PC-9 (cell line): ENCODE measurements around the gene IL3RA. TPM values are rescaled to one million over a fixed set of nuclear protein-coding genes. Genes with fewer than 3 reads are reported as not detected.

Experiments used
- BruUV-seq: library from RNA; stranded (reverse); fragments of 400-500 nt; replicated peaks from 2 replicates; lab custom pipeline; 2021; lab: Mats Ljungman, UMichigan
- CTCF ChIA-PET: fragments of 300-600 bp; sonication (Branson Sonifier 250); formaldehyde crosslinking; loops from one replicate; lab custom pipeline; 2022; ENCODE audit warnings: antibody characterized with exemption; lab: Charles Lee
- POLR2A ChIA-PET: fragments of 300-600 bp; sonication (Branson Sonifier 250); formaldehyde crosslinking; loops from one replicate; lab custom pipeline; 2022; ENCODE audit warnings: antibody characterized with exemption; ENCODE audit not compliant: unreplicated experiment; lab: Charles Lee
- DNase-seq, 2 experiments: peaks; one replicate each; pipeline versions ENCODE4 v3.0.0 to v3.0.0-alpha.2; 2015 to 2022; ENCODE audit warnings: mixed read lengths in 1 of 2
- H2AFZ ChIP-seq: fragments of 200-600 bp; sonication (generic); 2 replicates; pipeline ENCODE4 v1.8.1; 2017; ENCODE audit warnings: antibody characterized with exemption
- H3F3A ChIP-seq: fragments of 200-600 bp; sonication (generic); 2 replicates; pipeline ENCODE4 v1.8.1; 2017; ENCODE audit warnings: antibody characterized with exemption, mild to moderate bottlenecking, low read depth; ENCODE audit not compliant: insufficient read depth
- H3K27ac ChIP-seq: fragments of 200-600 bp; sonication (generic); 2 replicates; pipeline ENCODE4 v1.6.1; 2016; ENCODE audit warnings: mixed run types
- H3K27me3 ChIP-seq: fragments of 200-600 bp; sonication (generic); 2 replicates; pipeline ENCODE4 v1.6.1; 2016; ENCODE audit warnings: low read depth, mixed run types; ENCODE audit not compliant: insufficient read depth
- H3K36me3 ChIP-seq: fragments of 200-600 bp; sonication (generic); 2 replicates; pipeline ENCODE4 v1.6.1; 2016; ENCODE audit warnings: low read depth, mixed run types
- H3K4me1 ChIP-seq: fragments of 200-600 bp; sonication (generic); replicated peaks from 2 replicates; pipeline ENCODE4 v1.6.1; 2016; ENCODE audit warnings: mixed run types; ENCODE audit not compliant: insufficient read depth
- H3K4me2 ChIP-seq: fragments of 200-600 bp; sonication (generic); 2 replicates; pipeline ENCODE4 v1.6.1; 2017; ENCODE audit warnings: mixed run types
- H3K4me3 ChIP-seq: fragments of 200-600 bp; sonication (generic); 2 replicates; pipeline ENCODE4 v1.6.1; 2016; ENCODE audit warnings: mixed run types
- H3K79me2 ChIP-seq: fragments of 200-600 bp; sonication (generic); 2 replicates; pipeline ENCODE4 v1.6.1; 2017; ENCODE audit warnings: low read depth, mixed run types
- H3K9me2 ChIP-seq: fragments of 200-600 bp; sonication (generic); 2 replicates; pipeline ENCODE4 v1.8.1; 2017; ENCODE audit warnings: mild to moderate bottlenecking; ENCODE audit not compliant: insufficient read depth
- H3K9me3 ChIP-seq: fragments of 200-600 bp; sonication (generic); 2 replicates; pipeline ENCODE4 v1.8.1; 2016; ENCODE audit warnings: low read depth; ENCODE audit not compliant: insufficient read depth
- H4K20me1 ChIP-seq: fragments of 200-600 bp; sonication (generic); 2 replicates; pipeline ENCODE4 v1.8.1; 2017; ENCODE audit not compliant: insufficient read depth
- CTCF ChIP-seq: fragments of 200-600 bp; sonication (generic); conservative IDR thresholded peaks from 2 replicates; pipeline ENCODE4 v1.6.1; 2017; ENCODE audit warnings: mixed run types, antibody characterized with exemption, mild to moderate bottlenecking, moderate library complexity
- EZH2 ChIP-seq: fragments of 200-600 bp; sonication (generic); IDR thresholded peaks from 2 replicates; pipeline ENCODE4 v1.8.0; 2017; ENCODE audit warnings: antibody characterized with exemption, low read depth
- intact Hi-C: fragments of 100-400 bp; cut with micrococcal nuclease; formaldehyde crosslinking; loops from one replicate; pipeline ENCODE4 v1.10.0; 2022; ENCODE audit not compliant: unreplicated experiment
- total RNA-seq: library from RNA; stranded (reverse); gene quantifications from 2 replicates; pipeline ENCODE4 v1.2.3, GENCODE V29; 2021

Gene IL3RA
- total RNA-seq, 1 experiment from 2014 or later = not detected

GRCh38 chrX:1407035-1407434, 70.5 kb downstream of the IL3RA start:
- H3K9me2 ChIP-seq = no peaks in the 10 kb centered on the region
- H3K4me1 ChIP-seq = no peaks in the 10 kb centered on the region
- POLR2A ChIA-PET = no interaction called here
- no peak for DNase-seq
- no peaks in the 10 kb centered on the region for H3K27me3 ChIP-seq
- TF ChIP-seq CTCF (no peak), EZH2 (no peak)
- no peak overlapping the region for H2AFZ ChIP-seq
- intact Hi-C loops = no loop called here
- no peak overlapping the region for H3K4me2 ChIP-seq
- no TSS peak for BruUV-seq
- H3K36me3 ChIP-seq = peaks cover 37% of the 10 kb centered on the region
- no peaks in the 10 kb centered on the region for H3F3A ChIP-seq
- no peaks in the 10 kb centered on the region for H4K20me1 ChIP-seq
- H3K79me2 ChIP-seq = no peaks in the 10 kb centered on the region
- no peak overlapping the region for H3K27ac ChIP-seq
- CTCF ChIA-PET = no interaction called here
- no peak overlapping the region for H3K4me3 ChIP-seq
- H3K9me3 ChIP-seq = no peaks in the 10 kb centered on the region; the same call in 1 of the 2 replicates

GRCh38 chrX:1411326-1411725, 74.7 kb downstream of the IL3RA start:
- H3K4me1 ChIP-seq = no peaks in the 10 kb centered on the region
- TF ChIP-seq EZH2 = no peak
- no peak for TF ChIP-seq CTCF
- no peaks in the 10 kb centered on the region for H3K27me3 ChIP-seq
- no peaks in the 10 kb centered on the region for H4K20me1 ChIP-seq
- BruUV-seq = no TSS peak
- no peaks in the 10 kb centered on the region for H3K9me2 ChIP-seq
- H3K27ac ChIP-seq = no peak overlapping the region
- H3K36me3 ChIP-seq = 0 out of 2 replicates have a peak, but pooled peaks cover 7% of the 10 kb centered on the region
- peaks cover 3% of the 10 kb centered on the region; the same call in 1 of the 2 replicates for H3F3A ChIP-seq
- H3K4me2 ChIP-seq = no peak overlapping the region
- H3K79me2 ChIP-seq = no peaks in the 10 kb centered on the region
- intact Hi-C loops = no loop called here
- DNase-seq = no peak
- H3K4me3 ChIP-seq = no peak overlapping the region
- H3K9me3 ChIP-seq = no peaks in the 10 kb centered on the region
- CTCF ChIA-PET = no interaction called here
- no peak overlapping the region for H2AFZ ChIP-seq
- POLR2A ChIA-PET = no interaction called here

- CTCF ChIA-PET = no interaction called here
- TF ChIP-seq EZH2 (no peak), CTCF (no peak)
Measured at GRCh38 chrX:1412551-1413161, 76.1 kb downstream of the IL3RA start.

More at GRCh38 chrX:1412551-1413161, 76.1 kb downstream of the IL3RA start:
- Histone ChIP-seq H3K36me3 (no peaks in the 10 kb centered on the region), H3K9me3 (no peaks in the 10 kb centered on the region), H3K4me2 (no peak overlapping the region), H3K9me2 (no peaks in the 10 kb centered on the region), H4K20me1 (no peaks in the 10 kb centered on the region), H3K79me2 (no peaks in the 10 kb centered on the region), H3K4me1 (no peaks in the 10 kb centered on the region), H3K27ac (no peak overlapping the region), H3K27me3 (no peaks in the 10 kb centered on the region), H3F3A (peaks cover 3% of the 10 kb centered on the region; the same call in 1 of the 2 replicates), H3K4me3 (no peak overlapping the region), H2AFZ (no peak overlapping the region)
- POLR2A ChIA-PET = no interaction called here
- DNase-seq = no peak
- intact Hi-C loops = no loop called here
- no TSS peak for BruUV-seq
